HG02798 (cell line): ENCODE results near the gene LAGE3.

ENCODE experiments used
- ATAC-seq: cut with Tn5 transposase; IDR thresholded peaks from one replicate; pipeline ENCODE4 v1.9.1; 2021; ENCODE audit warnings: mild to moderate bottlenecking; ENCODE audit not compliant: unreplicated experiment, poor library complexity

LAGE3 gene

GRCh38 chrX:154460326-154460725, 18.8 kb downstream of the LAGE3 start:
- ATAC-seq = no peak

- ATAC-seq = no peak
Measured at GRCh38 chrX:154459832-154460231, 19.2 kb downstream of the LAGE3 start.

DNA sequence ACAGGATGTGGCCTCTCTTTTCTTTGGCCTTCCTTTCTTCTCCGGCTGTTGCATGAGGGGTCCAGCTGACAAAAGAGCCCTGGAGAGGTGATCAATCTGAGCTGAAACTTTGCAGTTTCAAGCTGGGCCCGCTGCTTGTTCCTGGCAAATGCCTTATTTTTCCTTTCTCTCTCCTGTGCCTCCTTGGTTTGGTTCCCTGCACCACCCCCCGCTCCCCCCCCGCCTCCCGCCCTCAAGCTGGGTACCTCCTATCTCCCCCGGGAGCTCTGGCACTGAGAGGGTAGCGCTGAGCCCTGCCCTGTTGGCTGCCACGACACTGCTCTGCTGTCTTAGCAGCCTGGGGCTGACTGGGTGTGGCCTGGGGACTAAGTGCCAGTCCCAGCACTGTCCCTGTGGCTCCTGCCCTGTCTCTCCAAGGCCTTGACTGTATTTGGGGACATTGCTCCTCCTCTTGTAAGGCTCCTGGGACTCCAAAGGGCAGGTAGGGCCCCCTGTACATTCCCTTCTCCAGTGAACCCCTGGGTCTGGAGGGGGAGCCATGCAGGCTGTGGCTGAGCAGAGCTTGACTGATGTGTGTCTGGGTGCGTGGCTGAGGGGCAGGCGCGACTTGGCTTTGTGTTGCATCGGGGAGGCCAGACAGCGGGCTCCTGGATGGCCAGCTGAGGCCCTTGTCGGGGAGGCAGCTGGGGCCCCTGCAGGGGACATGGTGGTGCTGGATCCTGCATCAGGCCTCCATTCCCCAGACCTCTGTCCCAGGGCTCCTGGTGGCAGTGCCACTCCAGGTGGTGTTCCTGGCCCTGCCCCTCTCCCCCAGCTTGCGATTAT, 19.9 kb downstream of the LAGE3 start:
- no peak for ATAC-seq

DNA sequence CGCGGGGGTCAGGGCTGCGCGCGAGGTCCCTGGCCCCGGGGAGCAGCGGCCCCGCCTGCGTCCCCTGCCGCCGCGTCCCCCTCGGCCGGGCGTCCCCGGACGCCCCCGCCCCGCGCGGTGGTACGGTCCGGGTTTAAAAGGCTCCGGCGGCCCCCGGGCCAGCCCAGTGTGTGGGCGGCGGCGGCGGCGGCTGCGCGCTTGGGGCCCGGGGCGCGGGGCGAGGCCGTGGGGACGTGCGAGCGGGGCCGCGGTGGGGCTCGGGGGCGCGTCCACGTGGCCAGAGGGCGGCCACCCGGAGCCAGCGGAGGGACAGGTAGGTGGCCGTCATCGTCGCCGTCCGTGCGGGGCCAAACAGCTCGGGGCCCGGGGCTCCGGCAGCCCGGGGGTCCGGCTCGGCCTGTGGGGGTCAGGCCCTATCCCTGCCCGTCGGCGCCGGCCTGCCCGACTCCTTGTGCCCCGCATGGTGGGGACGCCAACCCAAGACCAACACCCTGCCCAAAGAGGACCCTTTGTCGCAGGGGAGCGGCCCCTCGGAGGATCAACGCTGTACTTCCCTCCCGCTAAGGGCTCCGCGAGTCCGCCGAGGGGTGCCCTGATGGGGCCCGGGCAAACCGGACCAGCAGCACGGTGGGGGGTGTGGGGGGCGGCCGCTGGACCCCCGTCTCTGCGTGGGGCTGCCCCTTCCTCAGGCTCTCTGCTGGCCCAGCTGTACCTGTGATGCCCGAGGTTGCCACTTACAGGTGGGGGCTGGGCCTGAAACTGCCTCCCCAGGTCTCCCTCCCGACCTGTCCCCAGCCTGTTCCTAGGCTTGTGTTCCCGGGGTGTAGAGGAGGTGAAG, 20.7 kb downstream of the LAGE3 start, which contains the start of gene PLXNA3:
PLXNA3 (plus strand) TSS at position 166 of the 838 bp plus-strand sequence. CDS start 1,903 bp downstream, outside the sequence.
- peak; percentile 69 for ATAC-seq

DNA sequence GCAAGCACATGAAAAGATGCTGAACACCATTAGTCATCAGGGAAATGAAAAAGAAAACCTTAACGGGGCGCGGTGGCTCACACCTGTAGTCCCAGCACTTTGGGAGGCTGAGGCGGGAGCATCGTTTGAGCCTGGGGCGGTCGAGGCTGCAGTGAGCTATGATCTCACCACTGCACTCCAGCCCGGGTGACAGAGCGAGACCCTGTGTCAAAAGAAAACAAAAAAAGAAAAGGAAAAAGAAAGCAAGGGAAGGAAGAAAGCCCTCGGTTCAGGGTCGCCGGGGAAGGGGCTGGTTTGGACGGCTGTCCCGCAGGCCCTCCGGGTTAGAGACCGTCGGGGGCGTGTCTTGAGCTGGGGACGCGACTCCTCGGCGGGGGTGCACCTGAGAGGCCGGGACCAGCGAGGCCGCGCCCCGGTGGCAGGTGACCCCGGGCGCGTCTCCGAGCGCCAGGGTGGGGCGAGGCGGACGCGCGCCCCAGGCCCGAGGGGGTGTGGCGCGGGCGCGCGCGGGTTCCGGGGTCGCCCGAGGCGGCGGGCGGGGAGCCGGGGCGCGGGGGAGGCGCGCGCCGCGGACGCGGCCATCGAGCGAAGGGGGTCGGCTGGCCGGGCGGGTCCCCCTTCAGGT, 21.5 kb downstream of the LAGE3 start:
- peak; percentile 74 for ATAC-seq

DNA sequence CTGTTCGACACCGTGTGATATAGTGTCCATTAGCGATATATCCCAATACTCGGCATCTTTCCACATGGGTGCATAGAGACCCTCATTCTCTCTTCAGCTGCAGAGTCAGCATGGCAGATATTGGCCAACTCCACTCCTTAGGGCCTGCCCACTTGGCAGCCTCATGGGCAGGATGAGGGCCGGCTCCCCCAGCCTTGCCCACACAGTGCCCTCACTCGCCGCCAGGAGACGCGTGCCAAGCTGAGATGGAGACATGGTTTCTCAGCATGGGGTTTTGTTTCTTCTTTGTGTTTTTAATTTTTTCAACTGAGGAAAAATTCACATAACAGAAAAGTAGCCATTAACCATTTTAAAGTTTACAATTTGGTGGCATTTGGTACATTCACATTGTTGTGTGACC, 26.3 kb downstream of the LAGE3 start:
- ATAC-seq = no peak

- no peak for ATAC-seq
Measured at GRCh38 chrX:154450312-154450711, 28.8 kb downstream of the LAGE3 start.

DNA sequence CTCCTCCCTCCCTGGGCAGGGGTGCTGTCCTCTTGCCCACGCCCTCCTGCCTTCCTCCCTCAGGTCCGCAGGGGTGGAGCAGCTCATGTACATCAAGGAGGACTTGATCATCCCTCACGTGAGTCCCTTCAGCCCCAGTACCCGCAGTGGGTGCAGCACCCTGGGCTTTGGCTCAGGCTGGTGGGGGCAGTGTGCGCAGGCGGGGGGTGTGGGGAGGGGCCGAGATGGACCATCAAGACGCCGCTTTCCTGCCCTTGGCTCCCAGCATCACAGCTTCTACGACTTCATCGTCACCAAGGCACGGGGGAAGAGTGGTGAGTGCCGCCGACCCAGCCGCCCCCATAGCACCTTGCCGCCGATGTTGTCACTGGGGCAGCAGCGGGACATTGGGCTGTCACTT, 29.5 kb downstream of the LAGE3 start:
- ATAC-seq = no peak

GRCh38 chrX:154448484-154448883, 30.6 kb downstream of the LAGE3 start:
- no peak for ATAC-seq

GRCh38 chrX:154446430-154446829, 32.7 kb downstream of the LAGE3 start:
- ATAC-seq = no peak

DNA sequence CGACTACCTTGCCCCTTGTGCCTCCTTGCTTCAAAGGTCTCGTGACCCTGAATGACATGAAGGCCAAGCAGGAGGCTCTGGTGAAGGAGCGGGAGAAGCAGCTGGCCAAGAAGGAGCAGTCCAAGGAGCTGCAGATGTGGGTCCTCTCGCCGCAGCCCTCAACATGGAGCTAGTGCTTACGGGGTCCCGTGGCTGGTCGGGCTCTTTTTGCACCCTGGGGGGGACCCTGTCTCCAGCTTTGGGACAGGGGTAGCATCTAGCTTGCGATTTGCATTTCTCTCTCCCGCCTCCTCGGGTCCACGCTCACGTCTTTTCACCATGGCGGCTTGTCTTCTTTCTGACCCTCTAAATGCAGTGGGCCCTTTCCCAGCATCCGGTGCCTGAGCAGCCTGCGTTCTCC, 33.3 kb downstream of the LAGE3 start:
- no peak for ATAC-seq

DNA sequence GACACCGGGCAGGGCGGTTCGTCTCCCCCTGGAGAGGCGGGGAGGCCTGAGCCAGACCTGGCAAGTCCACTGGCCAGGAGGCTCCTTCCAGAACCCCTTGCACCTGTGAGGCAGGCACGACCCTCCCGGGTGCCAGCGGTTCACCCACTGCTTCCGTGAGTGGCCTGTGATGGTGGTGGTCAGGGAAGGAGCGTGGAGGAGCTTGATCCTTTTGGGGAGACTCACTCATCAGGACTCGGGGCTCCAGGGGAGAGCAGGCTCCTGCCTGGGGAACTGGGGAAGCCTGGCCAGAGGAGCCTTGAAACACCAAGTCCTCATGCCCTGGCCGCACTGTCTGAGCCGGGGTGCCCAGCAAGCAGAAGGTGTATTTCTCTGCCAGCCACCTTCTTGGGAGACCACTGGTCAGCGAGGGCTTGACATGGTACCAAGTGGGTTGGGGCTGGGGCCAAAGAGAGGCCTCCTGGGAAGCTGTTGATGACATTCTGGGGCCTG, 34.3 kb downstream of the LAGE3 start:
- ATAC-seq = no peak

- peak; percentile 91 for ATAC-seq
Measured at GRCh38 chrX:154443992-154444754, 34.9 kb downstream of the LAGE3 start, which contains the start of gene FAM50A. Gene FAM50A (plus strand): TSS chrX:154444141. CDS start chrX:154444236, 95 bp downstream.

DNA sequence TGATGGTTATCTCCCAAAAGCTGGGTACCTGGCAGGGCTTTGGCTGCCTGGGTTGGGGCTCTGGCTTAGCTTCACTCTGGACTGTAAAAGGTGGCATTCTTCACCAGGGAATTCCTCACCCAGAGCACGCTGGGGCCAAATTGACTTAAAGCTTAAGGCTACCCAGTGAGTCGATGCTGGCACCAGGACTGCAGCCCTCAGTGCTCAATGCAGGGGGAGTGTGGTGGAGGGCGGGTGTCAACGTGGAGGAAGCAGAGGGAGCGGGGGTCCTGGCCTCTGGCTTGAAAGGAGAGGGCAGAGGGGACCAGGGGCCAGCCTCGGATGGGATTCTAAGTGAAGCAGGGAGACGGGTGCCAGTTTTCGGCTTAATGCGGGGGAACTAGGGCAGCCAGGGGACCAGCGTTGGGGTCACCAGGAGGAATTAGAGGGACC, 35.6 kb downstream of the LAGE3 start:
- no peak for ATAC-seq

- ATAC-seq = no peak
Measured at GRCh38 chrX:154441984-154442707, 36.9 kb downstream of the LAGE3 start.

- no peak for ATAC-seq
Measured at GRCh38 chrX:154441564-154441963, 37.5 kb downstream of the LAGE3 start.

GRCh38 chrX:154440623-154441357, 38.3 kb downstream of the LAGE3 start:
- ATAC-seq = no peak

GRCh38 chrX:154439841-154440240, 39.2 kb downstream of the LAGE3 start:
- ATAC-seq = no peak
